Measurements from ENCODE around the gene VPS26B. TPM values are rescaled to one million over a fixed set of nuclear protein-coding genes. Genes with fewer than 3 reads are reported as not detected.

VPS26B gene
- total and polyA plus RNA-seq, 2 donors (not counting 3 experiments of a cell fraction or from before 2014, with no cell fraction given): 40.2 to 53.1 TPM

GRCh38 chr11:134257101-134257500, 32.6 kb downstream of the VPS26B start:
- Histone ChIP-seq H4K20me1 (replicated peaks; ENCODE audit: control insufficient read depth, extremely low read depth, insufficient read depth, low read length) (no peaks in the 10 kb centered on the region), H3K4me1 (ENCODE audit: control insufficient read depth, extremely low read depth, insufficient read depth, low read length) (peaks cover 10% of the 10 kb centered on the region), H3K9me1 (replicated peaks; ENCODE audit: control insufficient read depth, extremely low read depth, insufficient read depth, low read length) (no peaks in the 10 kb centered on the region), H2AFZ (ENCODE audit: low read depth, low read length) (no peak overlapping the region), H3K79me2 (ENCODE audit: control insufficient read depth, insufficient read depth, low read length) (peaks cover 6% of the 10 kb centered on the region), H3K27ac (ENCODE audit: insufficient read depth, low read depth, low read length) (no peak overlapping the region), H3K9me3 (replicated peaks; ENCODE audit: control insufficient read depth, insufficient read depth, low read length) (no peaks in the 10 kb centered on the region), H3K36me3 (ENCODE audit: control insufficient read depth in 2 of 2, extremely low read depth in 1 of 2, insufficient read depth in 2 of 2, low read length in 2 of 2) (peaks cover 6 to 17% of the 10 kb centered on the region in 2 experiments), H3K9ac (replicated peaks; ENCODE audit: extremely low read depth, insufficient read depth, low read length) (no peak overlapping the region), H3K27me3 (ENCODE audit: control insufficient read depth in 2 of 2, insufficient read depth in 2 of 2, low read length in 2 of 2) (no peaks in the 10 kb centered on the region), H3K4me3 (replicated peaks in 1 of 3; ENCODE audit: insufficient read depth in 1 of 3, low read depth in 1 of 3, low read length in 3 of 3) (no peak overlapping the region), H3K4me2 (ENCODE audit: insufficient read depth, low read length) (no peak overlapping the region)
- CTCF ChIA-PET: interaction anchor here (1.6 kb wide), 1 partner anchor 35 kb away, joined by 3 read pairs; no protein-coding TSS in a partner anchor
- dilution Hi-C loops (cut with MboI; ENCODE audit: extremely low pct_ligation_motif_present, low sequenced_read_pairs) (no loop called here), intact Hi-C loops (cut with micrococcal nuclease) (no loop called here)
- TF ChIP-seq EZH2 (IDR thresholded peaks at IDR 0.05; ENCODE audit: borderline replicate concordance, low read depth, low read length, severe bottlenecking) (no peak), FOS (IDR thresholded peaks at IDR 0.05; ENCODE audit: borderline replicate concordance, insufficient read depth, low read length) (no peak), MYC (IDR thresholded peaks at IDR 0.05; ENCODE audit: low read depth, low read length) (no peak), JUN (IDR thresholded peaks at IDR 0.05; ENCODE audit: borderline replicate concordance, insufficient read depth, insufficient read length, low read depth) (no peak), MAX (IDR thresholded peaks at IDR 0.05; ENCODE audit: insufficient read depth, insufficient read length) (no peak), CTCF (IDR thresholded peaks at IDR 0.05; ENCODE audit: extremely low read depth in 1 of 2, insufficient read depth in 1 of 2, low read depth in 1 of 2, low read length in 2 of 2) (no peak), POLR2AphosphoS5 (IDR thresholded peaks at IDR 0.05; ENCODE audit: insufficient read depth, low read depth, low read length) (no peak), GATA2 (IDR thresholded peaks at IDR 0.05; ENCODE audit: insufficient read depth, insufficient read length, low read depth, low read length) (no peak), POLR2A (IDR thresholded peaks at IDR 0.05; ENCODE audit: low read depth, low read length) (no peak)
- no TSS peak for BruUV-seq (replicated peaks)
- POLR2A ChIA-PET: no interaction called here
- FAIRE-seq (no peak), DNase-seq (ENCODE audit: low read depth, low spot score) (no peak)
